Renal pelvis (tissue), 4 donors: ENCODE data around the gene ZNF394. TPM values are rescaled to one million over a fixed set of nuclear protein-coding genes. Genes with fewer than 3 reads are reported as not detected.

ENCODE experiments used
- DNase-seq: peaks from one replicate; pipeline ENCODE4 v3.0.0-alpha.2; 2013
- polyA plus RNA-seq, 3 donors: library from polyadenylated mRNA; unstranded; fragments of 120-200 nt; gene quantifications; one replicate each; pipeline ENCODE4 v1.2.1, GENCODE V29; 2013; ENCODE audit not compliant: insufficient read length in 3 of 3

The ZNF394 gene
- polyA plus RNA-seq, 3 donors, result 12.1 to 18.3 (median 17.5) TPM

- DNase-seq, result no peak
These were observed 542 bp upstream of the ZNF394 start for GRCh38 chr7:99500637-99501009.

GRCh38 chr7:99499371-99499720, 735 bp downstream of the ZNF394 start:
- DNase-seq, result peak; percentile 3

DNA sequence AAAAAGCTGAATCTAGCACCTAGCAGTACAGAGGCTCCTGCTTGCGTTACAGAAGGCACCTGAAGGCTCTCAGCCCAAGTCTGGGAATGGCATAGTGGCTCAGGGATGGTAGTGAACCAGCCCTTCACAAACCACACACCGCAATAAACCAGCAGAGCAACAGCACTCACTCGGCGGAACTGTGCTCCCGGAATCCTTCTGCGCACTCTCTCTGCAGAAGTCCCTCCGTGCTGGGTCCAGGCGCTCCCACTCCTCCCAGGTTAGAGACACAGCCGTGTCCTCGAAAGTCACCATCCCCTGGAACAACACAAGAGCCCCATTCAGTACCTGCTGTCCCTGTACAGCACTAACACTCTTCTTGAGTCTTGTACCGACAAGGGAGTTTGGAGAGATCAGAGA, 1.5 kb downstream of the ZNF394 start:
- DNase-seq, result no peak

DNA sequence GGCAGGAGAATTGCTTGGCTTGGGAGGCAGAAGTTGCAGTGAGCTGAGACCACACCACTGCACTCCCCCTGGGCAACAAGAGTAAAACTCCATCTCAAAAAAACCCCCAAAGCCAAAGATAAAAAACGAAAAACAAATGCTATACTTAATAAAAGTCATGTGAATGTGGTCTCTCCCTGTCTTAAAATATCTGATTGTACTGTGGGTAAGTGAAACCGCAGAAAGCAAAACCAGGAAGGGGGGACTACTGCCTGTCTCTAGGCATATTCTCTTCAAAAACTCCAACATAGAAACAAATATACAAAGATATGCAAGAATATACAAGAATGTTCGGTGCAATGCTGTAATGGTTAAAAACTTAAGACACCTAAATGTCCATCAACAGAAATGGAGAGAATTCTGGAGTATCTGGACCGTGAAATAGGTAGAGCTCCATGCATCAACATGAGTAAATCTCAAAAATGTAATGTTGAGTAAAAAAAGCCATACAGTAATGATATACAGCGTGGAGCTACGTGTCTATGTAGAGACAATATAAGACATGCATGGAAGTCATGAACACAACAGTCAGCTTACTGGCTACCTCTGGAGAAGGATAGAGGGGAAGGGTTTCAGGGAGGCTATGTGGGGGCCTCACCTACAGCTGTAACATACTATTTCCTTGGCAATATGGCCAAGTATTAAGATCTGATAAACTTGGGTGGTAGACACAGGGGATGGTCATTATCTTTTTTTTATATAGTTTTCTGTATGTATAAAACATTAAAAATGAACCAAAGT, 2.1 kb downstream of the ZNF394 start:
- DNase-seq, result no peak

GRCh38 chr7:99493823-99494222, 6.3 kb downstream of the ZNF394 start:
- no peak for DNase-seq

- DNase-seq, result no peak
These were observed 9.2 kb downstream of the ZNF394 start for GRCh38 chr7:99490878-99491277.

- no peak for DNase-seq
These were observed 10.8 kb downstream of the ZNF394 start for GRCh38 chr7:99489235-99489634.

GRCh38 chr7:99485094-99485493, 15.0 kb downstream of the ZNF394 start:
- DNase-seq, result no peak

DNA sequence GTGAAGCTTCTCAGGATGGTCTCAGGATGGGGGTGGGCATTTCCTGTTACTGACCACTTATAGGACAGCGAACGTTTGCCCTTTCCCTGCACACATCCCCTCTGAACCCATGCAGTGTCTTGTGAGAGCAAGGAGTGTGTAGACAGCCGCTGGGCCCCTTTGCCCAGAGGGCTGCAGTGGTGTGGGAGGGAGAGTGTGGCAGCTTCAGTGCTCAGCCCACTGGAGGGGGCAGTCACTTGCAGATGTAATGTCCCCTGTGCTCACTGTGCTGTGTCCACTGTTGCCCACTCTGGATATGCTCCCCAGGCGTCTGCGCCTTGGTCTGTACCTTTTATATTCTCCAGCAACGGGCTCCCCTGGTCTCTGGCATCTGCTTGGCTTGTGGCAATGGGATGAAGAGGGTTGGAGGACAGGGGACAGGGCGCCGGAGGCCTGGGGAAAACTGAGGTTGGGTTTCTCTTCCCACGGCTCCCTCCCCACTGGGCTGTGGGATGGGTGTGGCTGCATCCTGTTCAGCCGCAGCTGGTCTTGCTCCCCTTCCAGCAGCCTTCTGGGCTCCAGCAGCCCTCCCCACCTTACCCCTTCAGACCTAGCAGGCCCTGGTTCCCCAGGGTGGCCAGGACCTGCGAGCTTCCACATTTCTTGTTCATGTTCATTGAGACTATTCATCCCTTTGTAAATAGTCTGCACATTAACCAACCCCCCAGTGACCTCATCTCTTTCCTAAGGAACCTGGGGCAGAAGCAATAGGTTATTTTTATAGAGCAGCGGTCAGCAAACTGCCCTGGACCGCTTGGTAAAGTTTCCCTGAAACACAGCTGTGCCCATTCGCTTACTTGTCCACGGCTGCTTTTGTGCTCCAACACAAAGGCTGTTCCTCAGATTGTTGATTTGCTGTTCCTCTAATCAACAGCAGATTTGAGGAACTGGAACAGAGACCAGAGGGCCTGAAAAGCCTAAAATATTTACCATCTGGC, 21.3 kb downstream of the ZNF394 start:
- DNase-seq, result no peak

DNA sequence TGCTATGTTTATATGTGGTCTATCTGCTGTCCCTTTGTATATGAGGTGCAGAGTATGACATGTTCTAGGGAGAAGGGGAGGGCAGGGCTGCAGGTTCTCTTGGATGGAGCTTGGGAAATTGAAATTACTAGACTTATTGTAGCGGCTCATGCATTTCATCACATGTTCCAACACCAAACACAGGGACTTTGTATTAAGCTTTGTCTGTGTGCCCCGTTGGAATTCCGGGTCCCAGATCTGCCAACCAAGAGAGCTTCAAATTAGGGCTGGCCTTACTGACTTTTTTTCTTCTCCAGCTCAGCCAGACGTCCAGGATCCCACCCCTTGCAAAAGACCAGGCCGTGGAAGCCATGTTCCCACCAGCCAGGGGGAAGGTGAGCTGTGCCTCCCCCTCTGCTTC, 24.0 kb downstream of the ZNF394 start:
- DNase-seq, result no peak

GRCh38 chr7:99473315-99473596, 26.8 kb downstream of the ZNF394 start:
- DNase-seq, result peak; percentile 54

DNA sequence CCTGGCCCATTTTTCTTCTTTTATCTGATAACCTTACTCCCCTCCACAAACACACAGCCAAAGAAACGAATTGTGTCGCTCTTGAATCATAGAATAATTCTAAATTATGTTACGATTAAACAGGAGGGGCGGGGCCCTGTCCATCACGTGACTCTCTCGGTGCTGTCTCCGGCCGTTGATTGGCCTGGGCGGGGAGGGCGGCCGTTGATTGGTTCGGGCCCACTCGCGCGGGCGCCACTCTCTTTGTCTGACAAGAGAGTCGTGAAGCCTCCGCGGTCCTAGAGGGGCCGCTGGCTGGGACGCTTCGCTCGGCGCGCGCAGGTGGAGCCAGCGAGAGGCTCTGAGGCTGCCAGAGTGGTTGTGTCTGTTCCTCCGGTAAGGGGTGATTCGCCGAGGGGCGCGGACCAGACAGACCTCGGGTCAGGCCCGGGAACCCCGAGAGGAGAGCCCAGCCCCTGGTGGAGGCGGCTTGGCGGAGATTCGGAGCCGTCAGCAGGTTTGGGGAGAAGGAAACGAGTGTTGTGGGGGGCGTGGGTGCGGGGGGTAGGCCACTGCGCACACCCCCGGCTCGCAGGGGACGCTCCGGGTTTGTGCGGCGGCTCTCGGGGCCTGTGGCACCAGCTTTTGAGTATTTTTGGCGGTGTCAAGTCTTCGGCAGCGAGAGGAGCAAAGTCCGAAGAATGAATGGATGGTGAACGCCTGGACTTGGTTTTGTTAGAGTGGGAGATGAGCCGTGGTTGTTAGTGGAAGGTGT, 27.3 kb downstream of the ZNF394 start, which contains the start of gene ZNF789:
TSS of gene ZNF789 (plus strand) at position 330 of the 754 bp plus-strand sequence. CDS start 3,567 bp downstream, outside the sequence.
- DNase-seq, result peak; percentile 97

DNA sequence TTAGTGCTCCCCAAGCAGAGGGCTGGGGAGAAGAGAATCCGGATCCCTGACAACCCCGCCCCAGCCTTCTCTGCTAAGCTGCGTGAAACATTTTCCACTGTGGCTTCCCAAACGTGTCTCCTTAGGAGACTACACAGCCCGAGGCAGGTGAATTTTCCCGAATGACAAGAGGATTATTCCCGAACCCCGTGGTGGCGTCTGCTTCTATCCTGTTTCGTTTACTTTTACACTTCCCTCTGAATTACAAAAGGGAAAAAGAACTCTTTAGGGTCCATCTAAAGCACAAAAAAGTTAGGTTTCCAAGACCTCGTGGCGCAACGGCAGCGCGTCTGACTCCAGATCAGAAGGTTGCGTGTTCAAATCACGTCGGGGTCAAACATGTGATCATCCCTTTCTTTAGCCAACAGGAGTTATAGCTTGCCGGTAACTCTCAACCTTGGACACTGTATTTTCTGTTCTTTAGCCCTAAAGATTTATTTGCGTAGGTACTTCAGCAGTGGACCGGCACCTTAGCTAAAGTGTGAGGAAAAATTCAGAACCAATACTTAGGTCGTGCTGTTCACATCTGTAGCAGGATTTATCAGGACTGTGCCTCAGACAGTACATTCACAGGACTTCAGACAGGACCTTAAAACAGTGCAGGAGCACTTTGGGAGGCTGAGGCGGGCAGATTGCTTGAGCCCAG, 30.6 kb downstream of the ZNF394 start:
- DNase-seq, result no peak

- DNase-seq, result no peak
These were observed 31.7 kb downstream of the ZNF394 start for GRCh38 chr7:99468336-99468918.

- no peak for DNase-seq
These were observed 34.7 kb downstream of the ZNF394 start for GRCh38 chr7:99465421-99465768.

DNA sequence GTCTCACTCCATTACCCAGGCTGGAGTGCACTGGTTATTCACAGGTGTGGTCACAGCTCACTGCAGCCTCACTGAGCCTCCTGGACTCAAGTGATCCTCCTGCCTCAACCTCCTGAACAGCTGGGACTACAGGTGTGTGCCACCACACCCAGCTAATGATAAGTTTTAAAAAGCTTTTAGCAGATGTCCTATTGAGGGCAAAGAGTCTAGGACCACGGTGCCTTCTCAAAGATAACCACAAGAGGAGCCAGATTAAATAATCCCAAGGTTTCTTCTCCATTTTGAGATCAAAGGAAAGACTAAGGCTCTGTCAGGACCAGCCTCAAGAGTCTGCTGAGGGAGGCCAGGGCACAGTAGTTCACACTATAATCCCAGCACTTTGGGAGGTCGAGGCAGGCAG, 38.9 kb downstream of the ZNF394 start:
- DNase-seq, result no peak

DNA sequence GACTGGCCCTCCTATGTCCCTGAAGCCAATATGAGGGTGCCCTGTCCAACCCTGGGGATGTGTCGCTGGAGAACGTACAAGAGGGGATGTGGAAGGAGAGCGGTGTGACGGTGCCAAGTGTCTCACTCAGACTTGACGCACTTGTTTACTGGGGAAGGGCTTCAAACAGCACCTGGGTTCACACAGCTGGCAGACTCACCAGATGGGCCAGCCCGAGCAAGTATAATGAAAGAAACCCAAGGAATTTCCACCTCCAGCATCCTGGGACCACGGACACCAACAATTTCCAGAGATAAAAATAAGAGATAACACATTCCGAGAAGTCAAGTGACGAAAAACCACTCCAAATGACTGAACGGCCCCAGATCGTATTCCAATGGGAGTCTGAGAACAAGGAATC, 39.4 kb downstream of the ZNF394 start:
- no peak for DNase-seq

DNA sequence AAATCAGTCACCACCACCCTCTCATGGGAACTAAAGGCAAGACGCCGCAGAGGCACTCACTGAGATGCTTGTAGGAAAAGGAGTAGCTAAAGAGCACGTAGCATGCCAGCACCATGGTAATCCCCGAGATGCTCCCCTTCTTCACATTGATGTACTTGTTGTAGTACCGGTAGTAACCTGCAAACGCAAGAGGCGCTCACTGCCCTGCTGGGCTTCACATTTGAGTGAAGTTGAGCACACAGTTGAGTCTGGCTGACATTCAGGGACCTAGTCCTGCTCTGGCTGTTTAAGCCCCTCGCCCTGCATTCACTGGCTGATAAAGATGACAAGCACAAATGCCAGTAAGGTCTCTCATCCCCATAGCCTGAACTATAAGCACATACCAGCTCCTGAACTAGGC, 41.0 kb downstream of the ZNF394 start:
- DNase-seq, result no peak

DNA sequence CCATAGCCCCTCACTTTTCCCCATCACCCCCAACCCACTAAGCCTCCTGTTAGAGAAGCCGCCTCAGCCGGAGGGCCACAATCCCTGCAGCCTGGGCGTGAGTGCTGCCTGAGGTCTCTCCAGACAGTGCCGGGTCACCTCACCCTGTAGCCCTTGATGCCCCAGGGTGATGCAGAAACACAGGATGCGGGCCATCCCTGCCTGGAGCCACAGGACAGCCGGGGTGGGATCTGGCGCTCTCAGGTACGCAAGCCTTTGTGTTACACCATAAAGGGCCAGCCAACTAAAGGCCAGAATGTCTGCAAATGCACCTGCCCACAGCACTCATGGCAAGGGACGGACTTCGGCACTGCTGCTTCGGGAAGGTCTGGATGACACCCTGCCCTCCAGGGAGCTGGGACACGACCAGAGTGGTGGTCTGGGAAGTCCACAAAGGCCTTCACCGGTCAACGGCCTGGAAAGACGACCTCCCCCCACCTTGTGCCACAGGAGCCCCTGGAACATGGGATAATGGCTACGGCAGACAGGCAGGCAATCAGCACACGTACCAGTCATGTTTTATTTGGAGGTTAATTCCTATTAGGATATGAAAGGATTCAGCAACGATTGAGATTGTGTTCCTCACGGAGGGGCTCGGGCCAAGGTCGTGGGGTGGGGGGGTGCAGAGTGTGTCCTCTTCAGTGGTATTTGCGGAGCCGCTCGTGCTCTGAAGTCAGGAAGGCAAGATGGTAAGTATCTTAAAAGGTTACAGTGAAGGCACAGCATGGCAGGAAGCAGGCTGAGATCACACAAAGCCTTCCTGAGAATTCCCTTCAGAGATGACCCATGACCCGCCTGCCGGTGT, 42.2 kb downstream of the ZNF394 start:
- DNase-seq, result no peak

GRCh38 chr7:99457050-99457649, 42.9 kb downstream of the ZNF394 start:
- no peak for DNase-seq
